HG03045 (cell line): ENCODE measurements around the gene SLBP.
"Not testable (repeated sequence)": the region's sequence is repeated elsewhere in the genome, so short reads cannot be mapped to it uniquely, and the experiment has no call there.

ENCODE experiments used
- ATAC-seq: cut with Tn5 transposase; IDR thresholded peaks from one replicate; pipeline ENCODE4 v1.9.1; 2021; ENCODE audit warnings: mild to moderate bottlenecking, moderate library complexity; ENCODE audit not compliant: unreplicated experiment

SLBP gene

GRCh38 chr4:1683261-1683735 is 28.8 kb downstream of the SLBP start:
- no peak for ATAC-seq

- ATAC-seq = no peak
Observed at GRCh38 chr4:1682860-1683259, 29.3 kb downstream of the SLBP start.

- no peak for ATAC-seq
Observed at GRCh38 chr4:1678244-1678643, 33.9 kb downstream of the SLBP start.

GRCh38 chr4:1676605-1677525 is 35.3 kb downstream of the SLBP start:
- no peak for ATAC-seq

- ATAC-seq = no peak
Observed at GRCh38 chr4:1675802-1676137, 36.3 kb downstream of the SLBP start.

DNA sequence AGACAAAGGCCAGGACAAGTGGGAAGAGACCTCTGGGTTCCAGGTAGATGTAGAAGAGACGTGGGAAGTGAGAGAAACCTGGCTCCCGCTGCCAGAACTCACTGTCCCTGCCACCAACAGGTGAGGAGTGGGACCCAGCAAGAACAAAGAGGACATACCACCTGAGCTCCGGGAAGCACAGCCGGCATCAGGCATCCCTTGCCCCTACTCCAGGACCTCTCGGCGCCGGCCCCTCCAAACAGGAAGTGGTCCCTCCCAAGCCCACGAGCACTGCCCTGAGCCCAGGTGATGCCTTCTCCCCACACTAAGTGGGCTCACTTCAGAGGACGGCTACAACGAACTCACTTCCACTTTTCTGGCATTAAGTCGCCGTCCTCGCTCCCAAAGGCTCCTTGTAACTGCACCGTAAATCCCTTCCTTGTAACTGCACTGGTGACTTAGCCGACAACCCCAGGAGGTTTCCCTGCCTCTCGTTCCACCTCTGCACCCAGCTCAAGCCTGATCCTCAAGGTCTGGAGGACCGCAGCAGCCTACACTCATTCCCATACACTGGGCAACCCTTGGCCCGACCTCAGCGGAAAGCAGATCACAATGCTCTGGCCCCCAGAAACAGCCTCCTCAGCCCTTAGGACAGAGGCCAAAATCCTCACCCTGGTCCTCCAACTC is 36.9 kb downstream of the SLBP start:
- no peak for ATAC-seq

DNA sequence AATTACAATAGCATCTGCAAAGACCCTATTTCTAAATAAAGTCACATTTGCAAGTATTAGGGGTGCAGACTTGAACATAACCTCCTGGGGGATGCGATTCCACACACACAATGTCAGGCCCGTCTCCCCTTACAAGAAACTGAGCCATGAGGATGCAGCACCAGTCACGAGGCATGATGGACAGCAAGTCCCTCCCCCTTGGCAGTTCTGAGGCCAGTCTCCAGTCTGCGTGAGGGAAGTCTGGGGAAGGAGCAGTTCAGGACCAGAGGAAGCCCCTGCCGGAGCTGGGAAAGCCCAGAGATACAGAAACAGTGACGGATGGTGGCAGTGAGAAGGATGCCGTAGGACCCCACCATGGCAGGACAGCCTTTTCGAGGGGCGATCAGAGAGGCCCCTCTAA is 37.4 kb downstream of the SLBP start:
- ATAC-seq = no peak

DNA sequence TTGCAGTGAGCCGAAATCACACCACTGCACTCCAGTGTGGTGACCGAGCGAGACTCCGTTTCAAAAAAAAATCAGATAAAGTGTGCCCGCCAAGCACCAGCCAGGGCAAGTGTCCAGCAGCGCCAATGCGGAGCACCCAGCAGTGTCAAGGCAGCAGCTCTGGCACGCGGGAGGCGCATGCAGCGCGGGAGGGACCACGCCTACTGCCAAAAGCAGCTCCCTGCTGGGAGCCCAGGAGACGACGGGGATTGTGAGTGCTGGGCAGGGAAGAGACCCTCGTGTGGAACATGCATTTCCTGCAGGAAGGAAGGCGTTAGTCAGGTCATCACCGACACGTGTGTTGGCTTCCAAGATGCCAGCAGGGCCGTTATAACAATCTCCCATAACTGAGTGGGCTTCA is 38.4 kb downstream of the SLBP start:
- no peak for ATAC-seq

- not testable (repeated sequence) for ATAC-seq
Observed at GRCh38 chr4:1671011-1671410, 41.1 kb downstream of the SLBP start.

DNA sequence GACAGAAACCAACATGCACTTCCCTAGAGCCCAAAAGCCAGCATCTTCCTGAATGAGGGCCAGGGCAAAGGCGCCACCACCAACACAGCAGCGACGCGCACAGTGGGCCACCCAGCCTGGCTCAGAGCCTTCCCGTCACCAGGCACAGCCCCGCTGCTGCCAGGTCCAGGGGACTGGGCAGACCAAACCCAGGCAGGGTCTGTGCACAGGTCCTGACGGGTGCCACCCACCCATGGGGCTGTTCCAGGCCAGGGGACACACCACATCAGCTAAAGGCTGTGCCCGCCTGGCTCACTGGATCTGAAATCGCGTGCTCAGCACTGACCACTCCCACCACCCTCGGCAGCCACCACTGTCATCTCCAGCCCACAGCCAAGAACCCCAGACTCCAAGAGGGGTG is 41.8 kb downstream of the SLBP start:
- ATAC-seq = no peak

GRCh38 chr4:1669850-1670249 is 42.3 kb downstream of the SLBP start:
- no peak for ATAC-seq

DNA sequence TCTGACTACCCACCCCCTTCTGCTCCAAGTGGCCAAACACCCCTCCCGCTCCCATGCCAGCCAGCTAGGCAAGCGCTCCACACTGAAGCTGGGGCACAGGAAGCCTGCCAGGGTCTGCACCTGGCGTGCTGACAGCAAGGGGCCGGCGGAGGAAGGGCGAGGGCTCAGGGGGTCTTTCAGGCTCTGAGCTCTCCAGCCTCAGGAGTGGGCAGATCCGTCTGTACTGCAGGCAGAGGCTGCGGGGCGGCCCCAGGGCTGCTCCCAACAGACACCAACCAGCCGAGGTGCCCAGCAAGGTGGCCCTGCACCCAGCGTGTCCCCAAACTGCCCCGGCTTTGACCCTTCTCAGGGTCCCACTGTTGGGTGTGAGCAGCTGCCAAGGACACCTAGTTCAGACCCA is 42.8 kb downstream of the SLBP start:
- no peak for ATAC-seq

GRCh38 chr4:1668488-1668840 is 43.7 kb downstream of the SLBP start:
- no peak for ATAC-seq

- no peak for ATAC-seq
Observed at GRCh38 chr4:1667273-1667672, 44.8 kb downstream of the SLBP start.

GRCh38 chr4:1666391-1666790 is 45.7 kb downstream of the SLBP start:
- ATAC-seq = no peak

DNA sequence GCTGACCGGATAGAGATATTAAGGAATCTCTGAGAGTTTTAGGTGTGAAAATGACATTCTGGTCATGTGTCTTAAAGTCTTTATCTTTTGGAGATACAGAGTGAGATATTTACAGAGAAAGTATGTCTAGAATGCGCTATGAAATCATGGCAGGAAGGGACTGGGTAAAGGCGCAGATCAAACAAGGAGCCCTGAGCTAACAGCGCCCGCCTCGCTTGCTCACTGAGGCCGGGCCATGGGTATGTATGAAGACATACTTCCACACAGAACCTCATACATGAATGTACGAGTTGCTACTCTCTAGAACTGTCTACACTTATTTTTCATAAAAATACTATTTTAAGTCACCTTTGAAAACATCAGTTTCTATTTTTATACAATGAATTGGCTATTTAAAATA is 48.0 kb downstream of the SLBP start:
- ATAC-seq = no peak

GRCh38 chr4:1663549-1663948 is 48.6 kb downstream of the SLBP start:
- ATAC-seq = no peak

GRCh38 chr4:1661695-1662094 is 50.4 kb downstream of the SLBP start:
- ATAC-seq = no peak

- no peak for ATAC-seq
Observed at GRCh38 chr4:1660948-1661677, 51.0 kb downstream of the SLBP start.

GRCh38 chr4:1659104-1660043 is 52.7 kb downstream of the SLBP start:
- no peak for ATAC-seq

GRCh38 chr4:1658581-1658980 is 53.5 kb downstream of the SLBP start:
- no peak for ATAC-seq
